H7 (cell line): ENCODE measurements around the gene ZNF366. TPM values are rescaled to one million over a fixed set of nuclear protein-coding genes. Genes with fewer than 3 reads are reported as not detected.

ENCODE experiments used
- DNase-seq: peaks from one replicate; pipeline ENCODE4 v3.0.0; 2012
- H3K27me3 ChIP-seq: 2 replicates; pipeline ENCODE4 v1.6.0; 2011; ENCODE audit warnings: mild to moderate bottlenecking, low read length; ENCODE audit not compliant: control insufficient read depth, insufficient read depth
- H3K36me3 ChIP-seq: replicated peaks from 2 replicates; pipeline ENCODE4 v1.5.1; 2011; ENCODE audit warnings: low read length; ENCODE audit not compliant: control insufficient read depth, insufficient read depth
- H3K4me3 ChIP-seq: 2 replicates; pipeline ENCODE4 v1.5.1; 2011; ENCODE audit warnings: low read depth, mild to moderate bottlenecking, control low read depth, low read length, moderate library complexity; ENCODE audit not compliant: insufficient read depth
- total RNA-seq: library from RNA; depleted of rRNA; stranded (reverse); fragments of >200 nt; shearing (Covaris generic); gene quantifications from 2 replicates; pipeline ENCODE4 v1.2.3, GENCODE V29; 2014

ZNF366 gene
- total RNA-seq, 1 experiment from 2014 or later: not detected

DNA sequence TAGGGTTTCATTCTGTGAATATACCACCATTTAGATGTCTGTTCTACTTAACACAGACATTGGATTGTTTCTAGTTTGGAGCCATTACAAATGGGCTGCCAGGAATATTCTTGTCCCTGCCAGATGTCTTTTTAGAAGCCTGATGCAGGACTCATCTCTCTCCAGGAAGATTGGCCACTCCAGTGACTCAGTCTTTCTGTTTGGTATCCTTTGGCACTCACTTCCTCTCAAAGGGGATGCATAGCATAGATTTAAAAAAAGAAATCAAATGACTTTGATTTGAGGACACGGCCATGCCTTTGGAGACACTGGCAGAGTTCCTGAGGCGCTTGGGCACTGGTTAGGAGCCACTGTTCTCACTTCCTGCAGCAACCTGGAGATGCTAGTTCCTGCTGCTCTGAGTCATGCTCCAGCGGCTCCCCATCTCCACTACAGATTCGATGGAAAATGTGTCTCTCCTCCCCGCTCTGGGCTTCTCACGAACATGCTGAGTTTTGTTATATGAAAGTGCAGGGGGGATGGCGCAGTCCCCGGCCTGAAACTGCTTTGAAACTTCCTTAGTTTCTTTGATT lies 3.5 kb upstream of the ZNF366 start:
- no peak for DNase-seq
- no peaks in the 10 kb centered on the region for H3K36me3 ChIP-seq
- H3K4me3 ChIP-seq: no peak overlapping the region
- H3K27me3 ChIP-seq: no peaks in the 10 kb centered on the region

DNA sequence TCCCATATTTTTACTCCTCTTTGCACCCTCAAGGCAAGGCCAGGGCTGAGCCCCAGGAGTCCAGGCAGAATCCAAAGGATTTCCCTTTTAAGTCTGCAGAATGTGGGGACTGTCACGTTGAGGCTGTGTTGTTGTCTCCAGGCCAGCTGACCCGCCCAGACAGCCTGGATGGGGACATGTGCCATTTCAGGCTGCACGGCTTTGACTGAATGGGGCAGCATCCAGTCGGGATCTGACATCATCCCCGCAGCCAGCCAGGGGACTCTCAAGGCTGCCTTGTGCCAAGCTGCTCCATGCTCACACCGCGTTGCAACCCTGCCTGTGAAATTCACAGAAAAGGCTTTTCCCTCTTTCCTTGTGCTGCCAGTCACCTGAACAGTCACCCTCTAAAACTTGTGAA lies 2.2 kb upstream of the ZNF366 start:
- DNase-seq: no peak
- no peaks in the 10 kb centered on the region for H3K36me3 ChIP-seq

DNA sequence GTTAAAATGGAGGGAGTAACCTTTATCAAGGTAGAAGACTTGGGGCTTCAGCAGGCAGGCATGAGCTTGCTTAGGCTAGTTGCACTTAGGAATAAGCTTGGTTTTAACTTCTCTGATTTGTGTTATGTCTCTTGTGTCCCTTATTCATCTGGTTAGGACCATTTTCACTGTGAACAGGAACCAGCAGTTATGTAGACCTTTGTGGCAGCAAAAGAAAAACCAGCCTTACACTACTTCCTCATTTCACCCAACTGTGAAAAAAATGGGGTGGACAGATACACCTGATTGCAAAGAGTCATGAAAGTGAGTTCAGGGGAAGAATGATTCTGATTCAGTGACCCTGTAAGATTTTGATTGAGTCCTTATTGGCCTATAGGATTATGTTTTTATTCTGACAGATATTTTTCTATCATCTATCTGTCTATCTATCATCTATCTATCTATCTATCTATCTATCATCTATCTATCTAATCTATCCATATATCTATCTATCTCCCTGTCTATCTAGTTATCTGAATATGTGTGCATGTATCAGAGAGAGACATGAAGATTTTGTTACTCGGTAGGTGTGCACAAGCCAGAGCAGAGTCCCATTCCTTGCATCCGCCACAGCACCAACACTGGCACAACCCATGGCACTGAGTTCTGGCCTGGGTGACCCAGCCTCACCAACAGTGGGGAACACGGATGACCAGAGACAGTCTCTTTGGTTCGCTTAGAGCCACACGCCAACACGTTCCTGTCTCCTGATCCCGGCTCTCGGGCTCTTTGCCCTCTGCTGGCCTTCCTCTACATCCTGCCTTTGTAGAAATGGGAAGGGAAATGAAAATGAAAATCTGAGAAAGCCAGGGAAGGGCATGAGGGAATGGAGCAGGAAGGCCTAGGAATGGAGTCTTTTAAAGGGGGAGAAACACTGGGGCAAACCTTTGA lies 1.3 kb upstream of the ZNF366 start:
- DNase-seq: no peak
- no peaks in the 10 kb centered on the region for H3K27me3 ChIP-seq
- no peaks in the 10 kb centered on the region for H3K36me3 ChIP-seq
- no peak overlapping the region for H3K4me3 ChIP-seq

More for the DNA sequence above, 2.2 kb upstream of the ZNF366 start:
- Histone ChIP-seq H3K4me3 (no peak overlapping the region), H3K27me3 (no peaks in the 10 kb centered on the region)

DNA sequence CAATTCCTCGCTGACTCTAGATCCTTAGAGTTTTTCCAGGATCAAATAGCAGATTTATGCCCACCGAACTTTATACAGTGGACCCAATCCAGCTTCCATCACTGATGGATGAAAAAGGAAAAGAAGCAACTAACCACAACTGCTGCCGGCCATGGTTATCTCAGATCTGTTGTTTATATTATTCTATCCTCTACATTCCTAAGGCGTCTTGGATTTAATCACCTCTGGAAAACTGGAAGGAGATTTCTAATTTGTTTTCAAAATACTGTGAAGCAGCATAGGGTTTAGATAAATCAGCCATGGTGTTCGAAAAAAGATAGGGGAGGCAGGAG lies 663 bp upstream of the ZNF366 start:
- no peak overlapping the region for H3K4me3 ChIP-seq
- no peaks in the 10 kb centered on the region for H3K27me3 ChIP-seq
- DNase-seq: no peak
- H3K36me3 ChIP-seq: no peaks in the 10 kb centered on the region

DNA sequence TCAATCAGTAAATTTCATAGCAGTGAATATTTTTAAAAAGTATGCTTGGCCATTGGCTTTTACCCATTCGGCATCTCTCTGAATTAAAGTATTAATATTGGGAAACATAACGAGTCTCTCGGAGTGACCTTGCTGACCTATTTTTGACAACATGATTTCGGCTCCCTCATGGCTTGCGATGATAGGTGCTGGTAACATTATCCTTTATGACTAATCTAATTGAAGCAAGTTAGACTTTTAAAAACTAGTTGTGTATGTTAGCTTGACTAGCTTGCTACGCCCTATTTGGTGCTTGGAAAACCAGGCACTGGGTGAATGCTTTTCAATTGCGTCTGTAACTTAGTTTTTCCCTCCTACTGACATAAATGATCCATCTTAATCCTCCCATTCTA lies 1.1 kb downstream of the ZNF366 start:
- no peak overlapping the region for H3K4me3 ChIP-seq
- H3K27me3 ChIP-seq: no peaks in the 10 kb centered on the region
- no peaks in the 10 kb centered on the region for H3K36me3 ChIP-seq
- no peak for DNase-seq

DNA sequence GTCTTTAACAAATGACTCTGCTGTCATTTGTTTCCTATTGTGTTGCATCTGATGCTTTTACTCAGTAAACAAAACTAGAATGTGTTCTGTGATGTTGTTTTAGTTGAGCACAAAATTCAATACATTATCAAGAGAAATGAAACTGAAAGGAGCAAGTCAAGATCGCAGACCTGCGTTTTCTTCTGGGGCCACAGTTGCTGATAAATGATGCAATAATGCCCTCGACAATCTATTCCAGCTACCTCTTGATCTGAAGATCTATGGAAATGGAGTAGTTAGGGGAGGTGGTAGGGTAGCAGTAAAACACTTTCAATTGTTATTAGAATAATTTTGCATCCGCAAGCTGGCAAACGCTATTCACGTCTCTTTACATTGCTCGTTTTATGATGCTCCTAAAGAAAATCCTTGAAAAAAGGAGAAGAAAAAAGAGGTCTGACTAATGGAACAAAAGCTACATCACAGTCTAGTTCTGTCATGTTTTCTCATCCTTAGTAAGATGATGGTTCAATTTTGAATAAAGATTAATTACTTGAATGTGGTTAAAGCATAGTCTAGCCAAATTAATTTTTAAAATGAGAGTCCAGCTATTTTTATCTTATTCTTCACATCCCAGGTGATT lies 1.6 kb downstream of the ZNF366 start:
- Histone ChIP-seq H3K36me3 (no peaks in the 10 kb centered on the region), H3K4me3 (no peak overlapping the region), H3K27me3 (no peaks in the 10 kb centered on the region)
- no peak for DNase-seq

DNA sequence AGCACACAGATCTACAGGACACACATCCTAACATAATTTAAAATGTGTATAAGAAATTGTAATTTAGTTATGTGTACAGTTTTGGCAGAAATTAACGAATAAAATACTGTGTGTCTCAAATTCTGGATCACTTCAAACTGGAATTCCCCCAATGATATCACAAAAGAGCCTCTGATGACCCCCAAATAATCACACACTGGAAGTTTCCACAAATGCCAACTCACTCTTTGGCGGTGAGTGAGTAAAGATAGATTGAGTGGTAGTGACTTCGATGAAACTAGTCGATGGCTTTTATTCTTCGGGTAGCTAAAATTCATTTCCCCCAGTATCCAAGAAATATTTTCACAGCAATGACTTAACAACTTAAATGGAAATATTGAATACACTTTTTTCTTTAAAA lies 2.2 kb downstream of the ZNF366 start:
- H3K27me3 ChIP-seq: no peaks in the 10 kb centered on the region
- no peak overlapping the region for H3K4me3 ChIP-seq
- DNase-seq: no peak
- H3K36me3 ChIP-seq: no peaks in the 10 kb centered on the region

DNA sequence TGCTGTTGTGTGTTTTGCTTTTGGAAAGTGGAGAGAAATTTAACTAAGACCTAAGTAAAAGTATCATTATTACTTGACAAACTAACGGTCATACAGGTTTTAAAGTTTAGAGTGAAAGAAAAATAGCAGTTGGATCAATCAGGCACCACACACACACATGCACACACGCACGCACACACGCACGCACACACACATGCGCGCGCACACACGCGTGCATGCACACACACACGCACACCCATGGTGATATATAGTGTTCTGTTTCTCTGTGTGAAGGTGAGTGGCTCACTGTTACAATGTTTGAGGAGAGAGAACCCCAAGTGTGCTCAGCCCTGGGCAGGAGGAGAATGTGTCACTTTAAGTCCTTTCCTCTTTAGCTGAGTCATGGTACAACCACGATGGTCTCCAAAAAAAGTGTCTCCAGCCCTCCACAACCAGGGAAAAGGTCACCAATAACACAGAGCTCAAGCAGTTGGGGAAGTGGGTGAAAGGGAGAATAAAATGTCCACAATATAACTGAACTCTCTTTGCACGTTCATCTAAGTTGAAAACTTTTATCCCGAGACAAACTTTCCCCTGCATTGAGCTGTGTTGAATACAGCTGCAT lies 3.2 kb downstream of the ZNF366 start:
- Histone ChIP-seq H3K36me3 (no peaks in the 10 kb centered on the region), H3K4me3 (no peak overlapping the region), H3K27me3 (no peaks in the 10 kb centered on the region)
- no peak for DNase-seq

DNA sequence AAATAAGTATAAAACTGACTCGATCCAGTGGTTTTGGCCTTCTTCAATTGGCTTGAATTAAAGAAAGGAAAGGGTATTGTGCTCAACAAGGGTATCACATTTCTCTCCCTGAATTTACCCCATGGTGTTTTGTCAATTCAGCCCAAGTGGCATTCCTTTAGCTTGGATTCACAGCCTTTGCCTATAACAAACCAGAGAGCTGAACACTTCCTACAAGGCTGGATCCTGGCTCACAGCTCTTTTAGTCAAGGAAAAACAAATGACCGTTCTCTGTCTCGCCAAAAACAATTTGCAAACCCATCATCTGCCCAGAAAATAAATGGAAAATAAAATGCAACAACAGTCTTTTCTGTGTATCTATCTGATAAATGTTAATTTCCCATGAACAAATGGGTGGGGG lies 5.7 kb downstream of the ZNF366 start:
- Histone ChIP-seq H3K36me3 (no peaks in the 10 kb centered on the region), H3K27me3 (no peaks in the 10 kb centered on the region), H3K4me3 (no peak overlapping the region)
- DNase-seq: no peak

DNA sequence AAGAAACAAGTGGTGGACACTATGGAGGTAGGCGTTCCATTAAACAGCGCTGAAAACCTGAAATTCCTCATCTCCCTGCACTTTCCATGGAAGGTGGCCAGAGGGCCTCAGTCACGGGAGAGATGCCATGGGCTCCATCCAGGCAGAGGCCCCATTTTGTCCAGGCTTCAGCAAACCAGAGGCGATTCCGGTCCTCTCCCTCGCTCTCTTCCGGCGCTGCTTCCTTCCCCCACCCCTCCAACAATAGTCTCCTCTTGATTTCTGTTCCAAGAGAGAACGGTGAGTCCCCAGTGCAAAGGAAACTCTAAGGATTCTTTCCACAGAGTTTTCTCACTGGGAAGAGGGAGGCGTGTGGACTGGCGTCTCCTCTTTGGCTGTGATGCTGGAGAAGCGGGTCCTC lies 7.5 kb downstream of the ZNF366 start:
- Histone ChIP-seq H3K4me3 (no peak overlapping the region), H3K36me3 (no peaks in the 10 kb centered on the region), H3K27me3 (no peaks in the 10 kb centered on the region)
- DNase-seq: no peak

DNA sequence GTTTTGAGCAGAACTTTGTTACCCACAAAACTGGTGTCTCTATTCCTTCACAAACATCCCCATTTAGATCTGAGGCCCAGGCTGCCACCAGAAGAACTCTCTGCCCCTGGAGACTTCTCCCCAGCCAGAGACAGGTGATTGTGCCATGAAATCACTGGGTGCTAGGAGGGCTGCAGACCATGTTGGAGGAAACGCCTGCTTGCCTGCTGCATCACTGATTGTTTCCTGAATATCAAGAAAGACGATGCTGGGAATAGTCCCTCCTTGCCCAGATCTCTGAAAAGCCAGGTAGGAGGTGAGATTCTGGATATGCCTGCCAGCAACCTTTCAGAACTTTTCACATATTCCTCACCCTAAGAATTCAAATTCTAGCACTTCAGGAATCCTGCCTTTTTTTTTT lies 8.1 kb downstream of the ZNF366 start:
- Histone ChIP-seq H3K4me3 (no peak overlapping the region), H3K36me3 (no peaks in the 10 kb centered on the region), H3K27me3 (no peaks in the 10 kb centered on the region)
- no peak for DNase-seq

DNA sequence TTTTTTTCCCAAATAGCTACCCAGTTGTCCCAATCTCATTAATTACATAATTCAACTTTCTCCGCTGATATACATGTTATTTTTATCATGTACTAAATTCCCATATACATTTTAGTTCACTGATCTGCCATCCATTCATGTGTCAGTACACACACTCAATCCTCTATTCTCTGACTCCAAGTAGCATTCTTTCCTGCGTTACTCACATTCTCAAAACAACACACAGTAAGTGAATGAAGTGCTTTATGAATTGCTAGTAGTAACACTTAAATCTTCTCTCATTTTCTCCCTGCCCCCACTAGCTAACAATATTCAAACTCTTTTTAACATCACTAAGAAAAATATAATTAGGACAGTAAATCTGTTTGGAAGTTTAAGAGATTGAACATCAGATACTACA lies 8.9 kb downstream of the ZNF366 start:
- Histone ChIP-seq H3K4me3 (no peak overlapping the region), H3K27me3 (no peaks in the 10 kb centered on the region), H3K36me3 (no peaks in the 10 kb centered on the region)
- no peak for DNase-seq

DNA sequence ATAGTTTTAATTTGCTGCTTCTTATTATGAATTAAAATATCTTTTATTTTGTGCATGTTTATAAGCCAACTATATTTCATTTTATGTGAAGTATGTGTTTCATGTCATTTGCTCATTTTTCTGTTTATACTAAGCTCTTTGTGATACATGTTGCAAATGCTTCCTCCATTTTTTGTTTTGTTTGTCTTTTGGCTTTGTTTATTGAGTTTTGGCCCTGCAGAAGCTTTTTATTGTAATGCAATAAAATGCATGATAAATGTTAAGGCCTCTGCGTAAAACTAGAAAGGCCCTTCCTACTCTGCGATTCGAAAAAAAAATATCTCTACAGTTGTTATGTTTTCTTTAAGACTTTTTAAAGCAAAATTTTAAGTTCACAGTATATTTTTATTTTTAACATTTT lies 9.4 kb downstream of the ZNF366 start:
- no peak overlapping the region for H3K4me3 ChIP-seq
- H3K36me3 ChIP-seq: no peaks in the 10 kb centered on the region
- no peak for DNase-seq
- no peaks in the 10 kb centered on the region for H3K27me3 ChIP-seq

DNA sequence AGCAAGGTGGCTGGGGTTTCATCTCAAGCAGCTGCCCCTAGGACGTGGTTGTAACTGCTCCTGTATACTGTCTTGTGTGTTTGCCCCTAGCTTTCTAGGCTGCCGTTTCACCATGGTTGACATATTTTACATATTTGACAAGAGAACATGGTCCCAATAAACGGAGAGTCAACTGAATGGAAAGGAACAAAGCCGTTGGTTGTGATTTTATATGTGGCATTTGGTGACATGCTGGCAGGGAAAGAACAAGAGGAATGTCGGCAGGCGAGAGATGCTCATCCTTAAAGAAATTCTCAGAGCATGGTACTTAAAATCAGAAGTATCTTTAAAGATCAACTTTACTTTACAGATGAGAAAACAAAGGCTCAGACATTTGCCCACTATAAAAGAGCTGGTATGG lies 11.8 kb downstream of the ZNF366 start:
- Histone ChIP-seq H3K4me3 (no peak overlapping the region), H3K27me3 (no peaks in the 10 kb centered on the region), H3K36me3 (no peaks in the 10 kb centered on the region)
- DNase-seq: no peak

DNA sequence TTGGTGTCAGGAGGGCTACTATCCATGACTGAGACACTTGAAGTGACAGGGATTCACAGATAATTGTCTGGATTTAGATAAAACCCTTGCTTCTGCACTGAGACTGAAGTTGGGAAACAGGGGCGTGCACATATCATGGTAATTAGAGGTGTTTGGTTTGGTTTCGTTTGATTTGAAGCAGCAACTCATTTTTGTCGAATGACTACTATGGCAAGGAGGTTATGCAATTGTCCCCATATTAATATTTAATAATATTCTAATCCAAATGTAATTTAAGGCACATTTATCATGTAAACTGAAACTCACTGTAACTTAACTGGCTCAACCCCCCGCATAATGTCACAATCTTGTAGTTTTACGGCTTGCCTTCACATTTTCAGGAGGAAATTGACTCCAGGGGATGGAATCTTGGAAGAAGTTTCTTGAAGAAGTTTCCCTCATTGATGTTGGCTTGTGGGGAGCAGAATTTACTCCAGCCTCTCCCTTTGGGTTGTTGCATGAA lies 12.5 kb downstream of the ZNF366 start:
- DNase-seq: no peak
- H3K36me3 ChIP-seq: no peaks in the 10 kb centered on the region
- H3K4me3 ChIP-seq: no peak overlapping the region
- no peaks in the 10 kb centered on the region for H3K27me3 ChIP-seq
